Measurements from ENCODE around the gene TCF20. TPM values are rescaled to one million over a fixed set of nuclear protein-coding genes. Genes with fewer than 3 reads are reported as not detected.

Gene TCF20
- total and polyA plus RNA-seq, 2 donors from 2014 or later, result 6.1 to 63.6 TPM

- Histone ChIP-seq H3K4me1 (ENCODE audit: control insufficient read depth in 2 of 3, insufficient read depth in 2 of 3, low read depth in 1 of 3, low read length in 3 of 3) (peaks cover 0 to 5% (median 0%) of the 10 kb centered on the region in 3 donors), H3K27me3 (ENCODE audit: control insufficient read depth, insufficient read depth, low read length) (no peaks in the 10 kb centered on the region), H3K4me3 (ENCODE audit: low read length in 3 of 3) (no peak overlapping the region), H3K36me3 (ENCODE audit: control insufficient read depth in 2 of 3, insufficient read depth in 3 of 3, low read length in 3 of 3) (no peaks in the 10 kb centered on the region), H3K9ac (ENCODE audit: low read length in 3 of 3) (no peak overlapping the region), H3K9me3 (ENCODE audit: control insufficient read depth in 2 of 3, insufficient read depth in 1 of 3, low read length in 3 of 3) (no peaks in the 10 kb centered on the region), H3K27ac (ENCODE audit: low read depth in 2 of 2, low read length in 2 of 2) (no peak overlapping the region)
- no peak for TF ChIP-seq CTCF (IDR thresholded peaks at IDR 0.05; ENCODE audit: borderline replicate concordance, extremely low read depth, insufficient read depth)
- intact Hi-C loops (cut with DNase I), result no loop called here
- FAIRE-seq (no peak), DNase-seq (peak in 4 of 5 donors; percentile 82 to 90 (median 84))
Measured at GRCh38 chr22:42303396-42304323, 33.2 kb upstream of the TCF20 start.

- Histone ChIP-seq H3K27me3 (ENCODE audit: control insufficient read depth, insufficient read depth, low read length) (no peaks in the 10 kb centered on the region), H3K4me3 (ENCODE audit: low read length in 3 of 3) (no peak overlapping the region), H3K27ac (ENCODE audit: low read depth in 2 of 2, low read length in 2 of 2) (no peak overlapping the region), H3K4me1 (ENCODE audit: control insufficient read depth in 2 of 3, insufficient read depth in 2 of 3, low read depth in 1 of 3, low read length in 3 of 3) (peaks cover 0 to 5% (median 0%) of the 10 kb centered on the region in 3 donors), H3K9me3 (ENCODE audit: control insufficient read depth in 2 of 3, insufficient read depth in 1 of 3, low read length in 3 of 3) (no peaks in the 10 kb centered on the region), H3K9ac (ENCODE audit: low read length in 3 of 3) (no peak overlapping the region), H3K36me3 (ENCODE audit: control insufficient read depth in 2 of 3, insufficient read depth in 3 of 3, low read length in 3 of 3) (no peaks in the 10 kb centered on the region)
- FAIRE-seq (no peak), DNase-seq (no peak)
- no peak for TF ChIP-seq CTCF (IDR thresholded peaks at IDR 0.05; ENCODE audit: borderline replicate concordance, extremely low read depth, insufficient read depth)
- intact Hi-C loops (cut with DNase I), result no loop called here
Measured at GRCh38 chr22:42301742-42302102, 31.3 kb upstream of the TCF20 start.

- Histone ChIP-seq H3K27me3 (ENCODE audit: control insufficient read depth, insufficient read depth, low read length) (no peaks in the 10 kb centered on the region), H3K36me3 (ENCODE audit: control insufficient read depth in 2 of 3, insufficient read depth in 3 of 3, low read length in 3 of 3) (no peaks in the 10 kb centered on the region), H3K9ac (ENCODE audit: low read length in 3 of 3) (no peak overlapping the region), H3K4me3 (ENCODE audit: low read length in 3 of 3) (no peak overlapping the region), H3K4me1 (ENCODE audit: control insufficient read depth in 2 of 3, insufficient read depth in 2 of 3, low read depth in 1 of 3, low read length in 3 of 3) (peaks cover 0 to 7% (median 0%) of the 10 kb centered on the region in 3 donors), H3K27ac (ENCODE audit: low read depth in 2 of 2, low read length in 2 of 2) (no peak overlapping the region), H3K9me3 (ENCODE audit: control insufficient read depth in 2 of 3, insufficient read depth in 1 of 3, low read length in 3 of 3) (no peaks in the 10 kb centered on the region)
- intact Hi-C loops (cut with DNase I), result no loop called here
- no peak for FAIRE-seq
- DNase-seq, result no peak
- no peak for TF ChIP-seq CTCF (IDR thresholded peaks at IDR 0.05; ENCODE audit: borderline replicate concordance, extremely low read depth, insufficient read depth)
Measured at GRCh38 chr22:42301077-42301741, 30.8 kb upstream of the TCF20 start.
